ENCODE data around the gene AP1S3.
"Not testable (repeated sequence)": the region's sequence is repeated elsewhere in the genome, so short reads cannot be mapped to it uniquely, and the experiment has no call there.

AP1S3 gene

GRCh38 chr2:223837287-223838061 lies at the start of gene AP1S3:
Gene AP1S3 (minus strand): TSS chr2:223837582. CDS start chr2:223837450, 132 bp downstream.
- Histone ChIP-seq H3K36me3 (ENCODE audit: control insufficient read depth, insufficient read depth, low read length) (no peaks in the 10 kb centered on the region), H3K9ac (ENCODE audit: low read depth, low read length) (peak within 1 kb of the TSS; percentile 76), H3K4me1 (ENCODE audit: control insufficient read depth, insufficient read depth, low read length) (peaks cover 23% of the 10 kb centered on the region), H3K4me3 (ENCODE audit: low read depth, low read length) (peak within 1 kb of the TSS; percentile 97), H3K27me3 (ENCODE audit: control insufficient read depth, insufficient read depth, low read length) (no peaks in the 10 kb centered on the region), H3K9me3 (ENCODE audit: control insufficient read depth, insufficient read depth, low read length) (no peaks in the 10 kb centered on the region), H3K27ac (ENCODE audit: low read depth, low read length) (peak within 1 kb of the TSS; percentile 68)

GRCh38 chr2:223887127-223887526 lies 49.7 kb upstream of the AP1S3 start:
- Histone ChIP-seq H3K27me3 (ENCODE audit: control insufficient read depth, insufficient read depth, low read length) (no peaks in the 10 kb centered on the region), H3K9me3 (ENCODE audit: control insufficient read depth, insufficient read depth, low read length) (no peaks in the 10 kb centered on the region), H3K4me3 (ENCODE audit: low read depth, low read length) (no peak overlapping the region), H3K4me1 (ENCODE audit: control insufficient read depth, insufficient read depth, low read length) (no peaks in the 10 kb centered on the region), H3K36me3 (ENCODE audit: control insufficient read depth, insufficient read depth, low read length) (peaks cover 66% of the 10 kb centered on the region), H3K27ac (ENCODE audit: low read depth, low read length) (no peak overlapping the region), H3K9ac (ENCODE audit: low read depth, low read length) (no peak overlapping the region)

- Histone ChIP-seq H3K27ac (ENCODE audit: low read depth, low read length) (no peak overlapping the region), H3K27me3 (ENCODE audit: control insufficient read depth, insufficient read depth, low read length) (no peaks in the 10 kb centered on the region), H3K36me3 (ENCODE audit: control insufficient read depth, insufficient read depth, low read length) (peaks cover 69% of the 10 kb centered on the region), H3K4me3 (ENCODE audit: low read depth, low read length) (no peak overlapping the region), H3K9me3 (ENCODE audit: control insufficient read depth, insufficient read depth, low read length) (no peaks in the 10 kb centered on the region), H3K9ac (ENCODE audit: low read depth, low read length) (no peak overlapping the region), H3K4me1 (ENCODE audit: control insufficient read depth, insufficient read depth, low read length) (no peaks in the 10 kb centered on the region)
Measured at GRCh38 chr2:223886726-223887125, 49.3 kb upstream of the AP1S3 start.

- Histone ChIP-seq H3K9me3 (ENCODE audit: control insufficient read depth, insufficient read depth, low read length) (no peaks in the 10 kb centered on the region), H3K27me3 (ENCODE audit: control insufficient read depth, insufficient read depth, low read length) (no peaks in the 10 kb centered on the region), H3K9ac (ENCODE audit: low read depth, low read length) (no peak overlapping the region), H3K27ac (ENCODE audit: low read depth, low read length) (no peak overlapping the region), H3K36me3 (ENCODE audit: control insufficient read depth, insufficient read depth, low read length) (peaks cover 72% of the 10 kb centered on the region), H3K4me3 (ENCODE audit: low read depth, low read length) (no peak overlapping the region), H3K4me1 (ENCODE audit: control insufficient read depth, insufficient read depth, low read length) (no peaks in the 10 kb centered on the region)
Measured at GRCh38 chr2:223884399-223884798, 47.0 kb upstream of the AP1S3 start.

- no peak overlapping the region for H3K4me3 ChIP-seq (ENCODE audit: low read depth, low read length)
- no peaks in the 10 kb centered on the region for H3K9me3 ChIP-seq (ENCODE audit: control insufficient read depth, insufficient read depth, low read length)
- H3K27me3 ChIP-seq (ENCODE audit: control insufficient read depth, insufficient read depth, low read length) = no peaks in the 10 kb centered on the region
- H3K27ac ChIP-seq (ENCODE audit: low read depth, low read length) = no peak overlapping the region
- no peak overlapping the region for H3K9ac ChIP-seq (ENCODE audit: low read depth, low read length)
- H3K4me1 ChIP-seq (ENCODE audit: control insufficient read depth, insufficient read depth, low read length) = no peaks in the 10 kb centered on the region
- peaks cover 77% of the 10 kb centered on the region for H3K36me3 ChIP-seq (ENCODE audit: control insufficient read depth, insufficient read depth, low read length)
Measured at GRCh38 chr2:223882715-223883114, 45.3 kb upstream of the AP1S3 start.

- H3K27me3 ChIP-seq (ENCODE audit: control insufficient read depth, insufficient read depth, low read length) = no peaks in the 10 kb centered on the region
- peaks cover 89% of the 10 kb centered on the region for H3K36me3 ChIP-seq (ENCODE audit: control insufficient read depth, insufficient read depth, low read length)
- no peak overlapping the region for H3K4me3 ChIP-seq (ENCODE audit: low read depth, low read length)
- H3K9me3 ChIP-seq (ENCODE audit: control insufficient read depth, insufficient read depth, low read length) = no peaks in the 10 kb centered on the region
- H3K9ac ChIP-seq (ENCODE audit: low read depth, low read length) = no peak overlapping the region
- H3K4me1 ChIP-seq (ENCODE audit: control insufficient read depth, insufficient read depth, low read length) = no peaks in the 10 kb centered on the region
- H3K27ac ChIP-seq (ENCODE audit: low read depth, low read length) = no peak overlapping the region
Measured at GRCh38 chr2:223880796-223881195, 43.4 kb upstream of the AP1S3 start.

- Histone ChIP-seq H3K9ac (ENCODE audit: low read depth, low read length) (no peak overlapping the region), H3K4me3 (ENCODE audit: low read depth, low read length) (no peak overlapping the region), H3K27me3 (ENCODE audit: control insufficient read depth, insufficient read depth, low read length) (no peaks in the 10 kb centered on the region), H3K27ac (ENCODE audit: low read depth, low read length) (no peak overlapping the region), H3K36me3 (ENCODE audit: control insufficient read depth, insufficient read depth, low read length) (peaks cover 85% of the 10 kb centered on the region), H3K9me3 (ENCODE audit: control insufficient read depth, insufficient read depth, low read length) (no peaks in the 10 kb centered on the region), H3K4me1 (ENCODE audit: control insufficient read depth, insufficient read depth, low read length) (no peaks in the 10 kb centered on the region)
Measured at GRCh38 chr2:223877721-223878410, 40.5 kb upstream of the AP1S3 start.

GRCh38 chr2:223873672-223874071 lies 36.3 kb upstream of the AP1S3 start:
- no peaks in the 10 kb centered on the region for H3K9me3 ChIP-seq (ENCODE audit: control insufficient read depth, insufficient read depth, low read length)
- no peak overlapping the region for H3K27ac ChIP-seq (ENCODE audit: low read depth, low read length)
- no peak overlapping the region for H3K9ac ChIP-seq (ENCODE audit: low read depth, low read length)
- no peak overlapping the region for H3K4me3 ChIP-seq (ENCODE audit: low read depth, low read length)
- no peaks in the 10 kb centered on the region for H3K27me3 ChIP-seq (ENCODE audit: control insufficient read depth, insufficient read depth, low read length)
- H3K4me1 ChIP-seq (ENCODE audit: control insufficient read depth, insufficient read depth, low read length) = no peaks in the 10 kb centered on the region
- peaks cover 48% of the 10 kb centered on the region for H3K36me3 ChIP-seq (ENCODE audit: control insufficient read depth, insufficient read depth, low read length)

GRCh38 chr2:223872772-223873171 lies 35.4 kb upstream of the AP1S3 start:
- not testable (repeated sequence) for H3K9ac ChIP-seq (ENCODE audit: low read depth, low read length); H3K27me3 ChIP-seq (ENCODE audit: control insufficient read depth, insufficient read depth, low read length); H3K4me1 ChIP-seq (ENCODE audit: control insufficient read depth, insufficient read depth, low read length); H3K27ac ChIP-seq (ENCODE audit: low read depth, low read length); H3K9me3 ChIP-seq (ENCODE audit: control insufficient read depth, insufficient read depth, low read length); H3K4me3 ChIP-seq (ENCODE audit: low read depth, low read length)
- peaks cover 39% of the 10 kb centered on the region for H3K36me3 ChIP-seq (ENCODE audit: control insufficient read depth, insufficient read depth, low read length)

- not testable (repeated sequence) for H3K4me3 ChIP-seq (ENCODE audit: low read depth, low read length); H3K4me1 ChIP-seq (ENCODE audit: control insufficient read depth, insufficient read depth, low read length); H3K27ac ChIP-seq (ENCODE audit: low read depth, low read length); H3K9ac ChIP-seq (ENCODE audit: low read depth, low read length); H3K27me3 ChIP-seq (ENCODE audit: control insufficient read depth, insufficient read depth, low read length); H3K9me3 ChIP-seq (ENCODE audit: control insufficient read depth, insufficient read depth, low read length)
- peaks cover 28% of the 10 kb centered on the region for H3K36me3 ChIP-seq (ENCODE audit: control insufficient read depth, insufficient read depth, low read length)
Measured at GRCh38 chr2:223871661-223872060, 34.3 kb upstream of the AP1S3 start.

GRCh38 chr2:223870840-223871611 lies 33.6 kb upstream of the AP1S3 start:
- Histone ChIP-seq H3K4me3 (ENCODE audit: low read depth, low read length) (no peak overlapping the region), H3K27me3 (ENCODE audit: control insufficient read depth, insufficient read depth, low read length) (no peaks in the 10 kb centered on the region), H3K9ac (ENCODE audit: low read depth, low read length) (no peak overlapping the region), H3K36me3 (ENCODE audit: control insufficient read depth, insufficient read depth, low read length) (peaks cover 22% of the 10 kb centered on the region), H3K4me1 (ENCODE audit: control insufficient read depth, insufficient read depth, low read length) (no peaks in the 10 kb centered on the region), H3K9me3 (ENCODE audit: control insufficient read depth, insufficient read depth, low read length) (no peaks in the 10 kb centered on the region), H3K27ac (ENCODE audit: low read depth, low read length) (no peak overlapping the region)
